Adipose tissue (tissue), 3 donors: ENCODE measurements around the gene LRSAM1. TPM values are rescaled to one million over a fixed set of nuclear protein-coding genes. Genes with fewer than 3 reads are reported as not detected.
"Not testable (repeated sequence)": the region's sequence is repeated elsewhere in the genome, so short reads cannot be mapped to it uniquely, and the experiment has no call there.

Experiments used
- H3K27ac ChIP-seq: one replicate; pipeline ENCODE4 v1.5.1; 2013; ENCODE audit warnings: low read depth, low read length
- WGBS, 3 donors: extraction: QIAGEN DNeasy Blood & Tissue Kit; methylation state at CpG; one replicate each; pipeline ENCODE4 v1.1.7; 2013; 5-methylcytosine and 5-hydroxymethylcytosine counted together
- polyA plus RNA-seq, 3 donors: library from polyadenylated mRNA; stranded (reverse); fragments of 200-250 nt; gene quantifications; one replicate each; pipeline ENCODE4 v1.2.3, GENCODE V29; 2013
- donor health status: healthy with polysubstance abuse.
- donor health status: Bipolar disorder and iron deficiency.
- donor health status: healthy.

LRSAM1 gene
- polyA plus RNA-seq, 3 donors, result 5.8 to 12.9 (median 8.3) TPM

- WGBS, 3 donors, result 1 to 3% (median 2%) methylated on average over 14 of the region's 14 CpGs
- no peak overlapping the region for H3K27ac ChIP-seq
Measured at GRCh38 chr9:127450243-127450760, 1.0 kb upstream of the LRSAM1 start.

- peak overlapping the region; percentile 73 for H3K27ac ChIP-seq
- WGBS, 3 donors, result 0 to 1% (median 0%) methylated on average over 14 of the region's 14 CpGs
Measured at GRCh38 chr9:127451608-127451857, 223 bp downstream of the LRSAM1 start.

GRCh38 chr9:127451858-127452656 is 747 bp downstream of the LRSAM1 start:
- peak overlapping the region; percentile 73 for H3K27ac ChIP-seq
- 11 to 12% (median 11%) methylated on average over 29 of the region's 29 CpGs for WGBS, 3 donors

GRCh38 chr9:127452691-127453090 is 1.4 kb downstream of the LRSAM1 start:
- 20 to 73% (median 66%) methylated on average over 4 of the region's 4 CpGs for WGBS, 3 donors
- no peak overlapping the region for H3K27ac ChIP-seq

- no peak overlapping the region for H3K27ac ChIP-seq
- 51 to 54% (median 51%) methylated on average over 6 of the region's 6 CpGs for WGBS, 3 donors
Measured at GRCh38 chr9:127455324-127455992, 4.1 kb downstream of the LRSAM1 start.

GRCh38 chr9:127457191-127457878 is 6.0 kb downstream of the LRSAM1 start:
- 86 to 90% (median 87%) methylated on average over 17 of the region's 17 CpGs for WGBS, 3 donors
- no peak overlapping the region for H3K27ac ChIP-seq

GRCh38 chr9:127458921-127459320 is 7.6 kb downstream of the LRSAM1 start:
- no peak overlapping the region for H3K27ac ChIP-seq
- 75 to 83% (median 83%) methylated on average over 9 of the region's 9 CpGs for WGBS, 3 donors

GRCh38 chr9:127463382-127463781 is 12.1 kb downstream of the LRSAM1 start:
- WGBS, 3 donors, result 82 to 90% (median 83%) methylated on average over 3 of the region's 3 CpGs
- H3K27ac ChIP-seq, result no peak overlapping the region

- 69 to 85% (median 80%) methylated on average over 7 of the region's 7 CpGs for WGBS, 3 donors
- H3K27ac ChIP-seq, result no peak overlapping the region
Measured at GRCh38 chr9:127463911-127464310, 12.6 kb downstream of the LRSAM1 start.

GRCh38 chr9:127466407-127466917 is 15.2 kb downstream of the LRSAM1 start:
- WGBS, 3 donors, result 95 to 99% (median 97%) methylated on average over 5 of the region's 5 CpGs
- H3K27ac ChIP-seq, result not testable (repeated sequence)

- WGBS, 3 donors, result 93 to 96% (median 95%) methylated on average over 14 of the region's 14 CpGs
- H3K27ac ChIP-seq, result no peak overlapping the region
Measured at GRCh38 chr9:127467621-127468020, 16.3 kb downstream of the LRSAM1 start.

- WGBS, 3 donors, result 92 to 97% (median 96%) methylated on average over 3 of the region's 3 CpGs
- no peak overlapping the region for H3K27ac ChIP-seq
Measured at GRCh38 chr9:127470662-127471061, 19.4 kb downstream of the LRSAM1 start.

GRCh38 chr9:127473501-127473900 is 22.2 kb downstream of the LRSAM1 start:
- no peak overlapping the region for H3K27ac ChIP-seq
- 90 to 95% (median 94%) methylated on average over 10 of the region's 10 CpGs for WGBS, 3 donors

GRCh38 chr9:127473932-127474331 is 22.6 kb downstream of the LRSAM1 start:
- H3K27ac ChIP-seq, result no peak overlapping the region
- 87 to 93% (median 88%) methylated on average over 4 of the region's 4 CpGs for WGBS, 3 donors

GRCh38 chr9:127474592-127474991 is 23.3 kb downstream of the LRSAM1 start:
- WGBS, 3 donors, result 92 to 94% (median 93%) methylated on average over 5 of the region's 5 CpGs
- H3K27ac ChIP-seq, result no peak overlapping the region

- no peak overlapping the region for H3K27ac ChIP-seq
- WGBS, 3 donors, result 83 to 87% (median 86%) methylated on average over 17 of the region's 17 CpGs
Measured at GRCh38 chr9:127479507-127480081, 28.3 kb downstream of the LRSAM1 start.

- H3K27ac ChIP-seq, result no peak overlapping the region
- 96 to 99% (median 98%) methylated on average over 9 of the region's 9 CpGs for WGBS, 3 donors
Measured at GRCh38 chr9:127482662-127483061, 31.4 kb downstream of the LRSAM1 start.

- 80 to 89% (median 89%) methylated on average over 11 of the region's 11 CpGs for WGBS, 3 donors
- H3K27ac ChIP-seq, result no peak overlapping the region
Measured at GRCh38 chr9:127485995-127486394, 34.7 kb downstream of the LRSAM1 start.

- WGBS, 3 donors, result 82 to 98% (median 90%) methylated on average over 8 of the region's 8 CpGs
- H3K27ac ChIP-seq, result no peak overlapping the region
Measured at GRCh38 chr9:127488946-127489345, 37.6 kb downstream of the LRSAM1 start.
